Heart right ventricle (tissue), 16 donors: ENCODE measurements around the gene HS3ST4. TPM values are rescaled to one million over a fixed set of nuclear protein-coding genes. Genes with fewer than 3 reads are reported as not detected.

ENCODE experiments used
- ATAC-seq, 8 donors: fragments of 200-7000 bp; cut with Tn5 transposase; one replicate each; pipeline ENCODE4 v1.9.1; 2020; ENCODE audit warnings: mild to moderate bottlenecking in 8 of 8, moderate library complexity in 8 of 8, moderate number of reproducible peaks in 1 of 8
- DNase-seq, 2 donors: peaks; one replicate each; pipeline ENCODE4 v3.0.0-alpha.2; 2020
- H3K27ac ChIP-seq, 10 donors: fragments of 200-600 bp; sonication (generic) in 2 of 10; one replicate each; pipeline versions ENCODE4 v1.5.0 to v1.8.0; 2020 to 2022; ENCODE audit warnings: mild to moderate bottlenecking in 3 of 10
- H3K27me3 ChIP-seq, 7 donors: fragments of 200-600 bp; one replicate each; pipeline ENCODE4 v1.8.0; 2021 to 2022; ENCODE audit warnings: mild to moderate bottlenecking in 2 of 7
- H3K36me3 ChIP-seq, 9 donors: fragments of 200-600 bp; sonication (generic) in 1 of 9; one replicate each; pipeline versions ENCODE4 v1.5.0 to v1.8.0; 2020 to 2022; ENCODE audit warnings: mild to moderate bottlenecking in 2 of 9
- H3K4me1 ChIP-seq, 9 donors: fragments of 200-600 bp; sonication (generic) in 1 of 9; one replicate each; pipeline versions ENCODE4 v1.5.0 to v1.8.0; 2020 to 2022; ENCODE audit warnings: mild to moderate bottlenecking in 4 of 9
- H3K4me3 ChIP-seq, 10 donors: fragments of 200-600 bp; sonication (generic) in 2 of 10; one replicate each; pipeline versions ENCODE4 v1.5.0 to v1.8.0; 2020 to 2022; ENCODE audit warnings: mild to moderate bottlenecking in 7 of 10, moderate library complexity in 2 of 10
- H3K9me3 ChIP-seq, 11 donors: fragments of 200-600 bp in 10 of 11; sonication (generic) in 2 of 11; one replicate each; pipeline versions ENCODE4 v1.5.0 to v1.8.0; 2013 to 2022; ENCODE audit warnings: mild to moderate bottlenecking in 2 of 11, control low read depth in 1 of 11, moderate library complexity in 1 of 11
- WGBS, 2 donors: extraction: QIAGEN DNeasy Blood & Tissue Kit; methylation state at CpG; one replicate each; pipeline ENCODE4 v1.1.7; 2013; ENCODE audit warnings: inconsistent platforms in 1 of 2; 5-methylcytosine and 5-hydroxymethylcytosine counted together
- intact Hi-C, 10 donors: fragments of 100-400 bp; cut with DNase I; formaldehyde crosslinking; loops; one replicate each; pipeline versions ENCODE4 v1.11.1 to v1.14.2; 2022
- polyA plus RNA-seq, 2 donors: library from polyadenylated mRNA; stranded (reverse); fragments of 200-250 nt; gene quantifications; one replicate each; pipeline ENCODE4 v1.2.3, GENCODE V29; 2013
- total RNA-seq, 10 donors: library from RNA; stranded (reverse); fragmentation: NEBNext Ultra II Directional in 3 of 10; extraction: Animal tissue kit (Norgen Biotek cat#: 25700) in 3 of 10; gene quantifications; one replicate each; pipeline versions ENCODE4 v1.2.1 to v1.2.4, GENCODE V29; 2021 to 2023
- TF ChIP-seq, protein P1 (sequence below), 9 donors: fragments of 200-600 bp; sonication (generic) in 2 of 9; IDR thresholded peaks; one replicate each; pipeline versions ENCODE4 v1.5.0 to v1.8.0; 2021 to 2022; ENCODE audit warnings: antibody characterized with exemption in 9 of 9, mild to moderate bottlenecking in 5 of 9, moderate library complexity in 1 of 9
- donor health status: Arrhythmogenic right ventricular cardiomyopathy.
- donor health status: ischemic (EF 13 %, LVEDD 7.1; RV severe dilation, severe dysfunction).
- donor health status: healthy with polysubstance abuse.
- donor health status: DM: no; HTN: yes; CAD: no.
- donor health status: DM: no; HTN: no; CAD: no.
- donor health status: ischemic (EF 25% LVEDD 6.9; RV normal size, moderate dysfunction).
- donor health status: ischemic (EF 25% LVEDD 5.7; RV mildly dilated, moderate dysfunction).
- donor health status: healthy.
- donor health status: DM: yes; HTN: yes; CAD: no.
- donor health status: Ischemic cardiomyopathy.
- donor health status: ischemic (EF 35%, LVEDD 5.7; RV mildly dilated, moderate dysfunction).
- donor health status: nonischemic (EF 11% LVEDD 7.7; RV severe dilation, severe dysfunction).
- donor health status: DM: yes; HTN: yes; CAD: no.
- donor health status: PGD.
- donor health status: ischemic (EF 29% LVEDD 5.4; RV normal size, mild dysfunction).
- donor health status: nonischemic (EF 23%, LVEDD 6.1; RV moderate dilation, normal function).

The HS3ST4 gene
- total and polyA plus RNA-seq, 12 donors: 0.01 TPM; not detected in 11

DNA sequence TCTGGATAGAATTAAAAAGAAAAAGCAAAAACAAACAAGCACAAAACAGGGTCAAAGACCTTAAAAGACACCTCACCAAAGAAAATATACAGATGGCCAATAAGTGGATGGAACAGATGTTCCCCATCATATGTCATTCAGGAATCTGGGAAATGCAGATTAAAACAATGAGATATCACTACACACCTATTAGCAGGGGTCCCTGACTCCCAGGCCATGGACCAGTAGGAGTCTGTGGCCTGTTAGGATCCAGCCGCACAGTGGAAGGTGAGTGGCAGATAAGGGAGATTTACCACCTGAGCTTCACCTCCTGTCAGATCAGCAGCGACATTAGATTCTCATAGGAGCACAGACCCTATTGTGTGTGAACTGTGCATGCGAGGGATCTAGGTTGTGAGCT lies 167.9 kb downstream of the HS3ST4 start:
- intact Hi-C loops: no loop called here

DNA sequence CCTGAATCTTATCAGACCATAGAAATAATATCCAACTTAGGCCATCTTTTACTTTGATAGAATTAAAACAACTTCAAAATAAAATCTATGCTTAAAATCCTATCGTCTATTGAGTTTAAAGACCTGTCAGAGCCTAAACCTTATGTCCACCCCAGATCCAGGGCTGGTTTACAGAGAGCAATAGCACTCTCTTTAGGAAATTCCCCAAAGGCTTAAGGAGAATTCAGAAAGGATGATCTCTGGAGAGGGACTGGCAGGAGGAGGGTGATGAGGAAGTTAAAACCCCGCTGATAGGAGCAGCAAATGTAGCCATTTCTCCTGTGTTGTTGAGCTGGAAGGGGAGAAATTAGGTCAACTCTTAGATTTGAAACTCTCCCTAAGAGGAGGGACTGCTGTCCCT lies 175.3 kb downstream of the HS3ST4 start:
- ATAC-seq (no peak), DNase-seq (no peak)
- intact Hi-C loops: no loop called here
- Histone ChIP-seq H3K27me3 (peaks cover 0 to 9% (median 0%) of the 10 kb centered on the region in 7 donors), H3K36me3 (no peaks in the 10 kb centered on the region), H3K4me3 (no peak overlapping the region), H3K4me1 (no peaks in the 10 kb centered on the region), H3K9me3 (peaks cover 0 to 23% (median 0%) of the 10 kb centered on the region in 11 donors), H3K27ac (no peak overlapping the region)
- TF ChIP-seq, protein P1, sequence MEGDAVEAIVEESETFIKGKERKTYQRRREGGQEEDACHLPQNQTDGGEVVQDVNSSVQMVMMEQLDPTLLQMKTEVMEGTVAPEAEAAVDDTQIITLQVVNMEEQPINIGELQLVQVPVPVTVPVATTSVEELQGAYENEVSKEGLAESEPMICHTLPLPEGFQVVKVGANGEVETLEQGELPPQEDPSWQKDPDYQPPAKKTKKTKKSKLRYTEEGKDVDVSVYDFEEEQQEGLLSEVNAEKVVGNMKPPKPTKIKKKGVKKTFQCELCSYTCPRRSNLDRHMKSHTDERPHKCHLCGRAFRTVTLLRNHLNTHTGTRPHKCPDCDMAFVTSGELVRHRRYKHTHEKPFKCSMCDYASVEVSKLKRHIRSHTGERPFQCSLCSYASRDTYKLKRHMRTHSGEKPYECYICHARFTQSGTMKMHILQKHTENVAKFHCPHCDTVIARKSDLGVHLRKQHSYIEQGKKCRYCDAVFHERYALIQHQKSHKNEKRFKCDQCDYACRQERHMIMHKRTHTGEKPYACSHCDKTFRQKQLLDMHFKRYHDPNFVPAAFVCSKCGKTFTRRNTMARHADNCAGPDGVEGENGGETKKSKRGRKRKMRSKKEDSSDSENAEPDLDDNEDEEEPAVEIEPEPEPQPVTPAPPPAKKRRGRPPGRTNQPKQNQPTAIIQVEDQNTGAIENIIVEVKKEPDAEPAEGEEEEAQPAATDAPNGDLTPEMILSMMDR (IDR thresholded peaks at IDR 0.05): no peak
- WGBS, 2 donors: 70 to 71% methylated on average over 2 of the region's 2 CpGs

More for the DNA sequence above, 167.9 kb downstream of the HS3ST4 start:
- no peak overlapping the region for H3K4me3 ChIP-seq
- TF ChIP-seq, protein P1 (IDR thresholded peaks at IDR 0.05): no peak
- H3K27ac ChIP-seq: no peak overlapping the region
- no peak for ATAC-seq
- 58 to 68% methylated on average over 3 of the region's 3 CpGs for WGBS, 2 donors
- no peaks in the 10 kb centered on the region for H3K36me3 ChIP-seq
- H3K9me3 ChIP-seq: peaks cover 0 to 35% (median 9%) of the 10 kb centered on the region in 11 donors
- peaks cover 0 to 22% (median 0%) of the 10 kb centered on the region in 7 donors for H3K27me3 ChIP-seq
- H3K4me1 ChIP-seq: no peaks in the 10 kb centered on the region
- DNase-seq: no peak

DNA sequence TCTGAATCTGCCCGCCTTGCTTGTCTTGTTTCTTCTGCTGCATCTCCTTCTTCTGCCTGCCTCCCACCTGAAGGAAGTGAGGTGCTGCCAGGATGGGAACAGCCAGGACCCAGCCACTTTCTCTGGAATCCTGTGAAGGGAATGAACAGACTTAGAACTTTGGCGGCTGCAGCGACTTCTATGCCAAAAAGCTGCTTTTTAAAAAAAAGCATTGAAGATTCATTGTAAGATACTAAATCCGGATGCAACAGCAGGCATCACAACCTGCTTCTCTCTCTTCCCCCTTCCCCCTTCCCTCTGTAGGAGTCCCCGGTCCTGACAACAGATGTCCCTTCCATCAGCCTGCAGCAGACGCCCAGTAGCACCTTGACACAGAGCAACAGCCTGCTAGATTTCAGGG lies 176.3 kb downstream of the HS3ST4 start:
- Histone ChIP-seq H3K9me3 (peaks cover 0 to 23% (median 0%) of the 10 kb centered on the region in 11 donors), H3K27me3 (peaks cover 0 to 9% (median 0%) of the 10 kb centered on the region in 7 donors), H3K36me3 (no peaks in the 10 kb centered on the region), H3K4me3 (no peak overlapping the region), H3K4me1 (no peaks in the 10 kb centered on the region), H3K27ac (no peak overlapping the region)
- DNase-seq: no peak
- WGBS, 2 donors: 41 to 45% methylated on average over 6 of the region's 6 CpGs
- TF ChIP-seq, protein P1 (IDR thresholded peaks at IDR 0.05): no peak
- no peak for ATAC-seq
- intact Hi-C loops: no loop called here

DNA sequence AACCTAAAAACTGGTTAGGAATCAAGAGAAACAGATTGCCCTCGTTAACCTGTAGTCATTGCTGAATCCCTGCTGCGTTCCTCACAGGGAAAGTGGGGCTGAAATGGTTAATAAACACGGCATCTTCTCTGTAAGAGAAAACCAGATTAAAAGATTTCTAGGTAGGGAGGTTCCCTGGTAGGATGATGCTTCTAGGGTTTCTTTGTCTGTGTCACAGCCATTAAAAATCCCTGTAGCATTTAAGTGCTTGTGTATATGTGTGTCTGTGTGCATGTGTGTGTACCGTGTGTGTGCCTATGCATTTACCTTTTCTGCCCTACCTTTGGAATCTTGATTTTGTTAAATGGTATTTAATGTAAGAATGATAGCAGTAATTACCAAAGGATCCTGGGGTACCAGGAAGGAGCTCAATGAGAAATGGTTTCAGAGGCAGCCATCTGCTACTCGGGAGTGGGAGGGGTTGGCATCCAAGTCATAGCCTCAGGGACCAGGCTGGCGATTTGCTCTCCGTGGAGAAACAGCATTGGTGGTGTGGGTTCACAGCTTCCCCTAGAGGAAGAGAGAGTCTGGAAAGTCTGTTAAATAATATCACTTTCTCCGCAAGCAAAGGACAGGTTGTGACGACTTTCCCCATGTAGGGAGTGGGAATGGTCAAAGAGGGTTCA lies 177.1 kb downstream of the HS3ST4 start:
- ATAC-seq: no peak

More for the DNA sequence above, 177.1 kb downstream of the HS3ST4 start:
- Histone ChIP-seq H3K36me3 (no peaks in the 10 kb centered on the region), H3K4me3 (no peak overlapping the region), H3K9me3 (peaks cover 0 to 19% (median 0%) of the 10 kb centered on the region in 11 donors), H3K27ac (no peak overlapping the region), H3K4me1 (no peaks in the 10 kb centered on the region), H3K27me3 (peaks cover 0 to 9% (median 0%) of the 10 kb centered on the region in 7 donors)
- TF ChIP-seq, protein P1 (IDR thresholded peaks at IDR 0.05): no peak
- DNase-seq: no peak
- intact Hi-C loops: no loop called here
- WGBS, 2 donors: 48 to 50% methylated on average over 9 of the region's 9 CpGs
